HepG2 (cell line): ENCODE measurements around the gene SLC6A7.

ENCODE experiments used
- BRD4 ChIP-seq: sonication (generic); formaldehyde crosslinking; IDR thresholded peaks from 2 replicates; pipeline ENCODE4 v1.4.0; 2020; ENCODE audit warnings: missing genetic modification reagents
- FOXC1 ChIP-seq: sonication (generic); formaldehyde crosslinking; IDR thresholded peaks from 2 replicates; pipeline ENCODE4 v1.8.0; 2022; ENCODE audit warnings: mild to moderate bottlenecking, missing genetic modification reagents, borderline replicate concordance
- HDAC2 ChIP-seq: sonication (generic); formaldehyde crosslinking; IDR thresholded peaks from 2 replicates; pipeline ENCODE4 v1.4.0; 2020; ENCODE audit warnings: missing genetic modification reagents
- HOXA7 ChIP-seq: sonication (generic); formaldehyde crosslinking; IDR thresholded peaks from 2 replicates; pipeline ENCODE4 v1.8.1; 2022; ENCODE audit warnings: mild to moderate bottlenecking, missing genetic modification reagents, moderate library complexity
- POLR2AphosphoS2 ChIP-seq: IDR thresholded peaks from 2 replicates; pipeline ENCODE4 v1.6.1; 2011; ENCODE audit warnings: low read depth, low read length, improper control_type of control experiment
- U2AF2 ChIP-seq: fragments of 200-400 bp; formaldehyde crosslinking; IDR thresholded peaks from 2 replicates; pipeline ENCODE4 v1.6.1; 2017; ENCODE audit warnings: low read depth, mild to moderate bottlenecking, low read length
- ZNF7 ChIP-seq: IDR thresholded peaks from 2 replicates; pipeline ENCODE4 v1.6.1; 2016; ENCODE audit warnings: missing biosample characterization, missing genetic modification reagents
- TF ChIP-seq, protein P1 (sequence below): sonication (generic); formaldehyde crosslinking; IDR thresholded peaks from 2 replicates; pipeline ENCODE4 v1.5.1; 2020; ENCODE audit warnings: missing genetic modification reagents, mild to moderate bottlenecking, borderline replicate concordance
- TF ChIP-seq, protein P2 (sequence below): sonication (generic); formaldehyde crosslinking; IDR thresholded peaks from 2 replicates; pipeline ENCODE4 v1.5.0; 2020; ENCODE audit warnings: mild to moderate bottlenecking, missing genetic modification reagents, moderate library complexity
- TF ChIP-seq, protein P3 (sequence below), 2 experiments: fragments of 450-650 bp in 1 of 2; sonication (generic) in 1 of 2; formaldehyde crosslinking in 1 of 2; IDR thresholded peaks; 2 replicates each; pipeline versions ENCODE4 v1.6.1 to v1.8.0; 2016 to 2022; ENCODE audit warnings: antibody characterized with exemption in 1 of 2, mild to moderate bottlenecking in 1 of 2, missing genetic modification reagents in 1 of 2

DNA sequence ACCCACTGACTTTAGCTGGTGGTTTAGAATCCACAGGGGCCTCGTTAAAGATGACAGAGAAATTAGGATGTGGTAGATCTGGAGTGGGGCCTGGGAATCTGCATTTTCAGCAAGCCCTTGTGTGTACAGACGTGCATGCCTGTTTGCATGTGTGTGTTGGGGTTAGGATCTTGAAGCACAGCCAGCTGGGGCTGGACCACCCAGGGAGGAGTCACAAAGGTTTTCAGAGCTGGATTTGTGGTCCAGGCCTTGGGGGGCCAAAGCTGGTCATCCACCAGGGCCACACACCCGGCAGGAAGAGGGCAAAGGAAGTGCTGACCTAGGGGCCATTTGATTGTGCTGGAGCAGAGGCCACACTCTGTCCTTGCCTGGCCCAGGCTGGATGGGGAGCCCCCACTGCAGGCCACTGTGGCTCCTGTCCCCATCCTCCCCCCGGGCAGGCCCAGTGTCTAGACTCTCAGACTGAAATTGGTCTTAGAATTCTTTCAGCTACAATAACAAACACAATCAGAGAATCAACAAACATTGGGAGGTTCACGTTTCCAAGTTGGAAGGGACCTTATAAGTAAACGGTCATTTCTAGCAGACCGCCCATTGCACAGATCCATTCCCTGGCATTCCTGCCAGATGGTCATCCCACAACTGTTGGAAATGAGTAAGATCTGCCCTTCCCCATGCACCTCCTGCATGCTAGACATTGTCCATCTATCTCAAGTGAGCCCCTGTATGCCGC lies 13.0 kb upstream of the SLC6A7 start:
- TF ChIP-seq HOXA7 (CRISPR knock-in tag) (no peak), BRD4 (CRISPR knock-in tag) (no peak), HDAC2 (CRISPR knock-in tag) (no peak), ZNF7 (no peak), U2AF2 (no peak), FOXC1 (CRISPR knock-in tag) (no peak), POLR2AphosphoS2 (no peak)
- TF ChIP-seq, protein P1, sequence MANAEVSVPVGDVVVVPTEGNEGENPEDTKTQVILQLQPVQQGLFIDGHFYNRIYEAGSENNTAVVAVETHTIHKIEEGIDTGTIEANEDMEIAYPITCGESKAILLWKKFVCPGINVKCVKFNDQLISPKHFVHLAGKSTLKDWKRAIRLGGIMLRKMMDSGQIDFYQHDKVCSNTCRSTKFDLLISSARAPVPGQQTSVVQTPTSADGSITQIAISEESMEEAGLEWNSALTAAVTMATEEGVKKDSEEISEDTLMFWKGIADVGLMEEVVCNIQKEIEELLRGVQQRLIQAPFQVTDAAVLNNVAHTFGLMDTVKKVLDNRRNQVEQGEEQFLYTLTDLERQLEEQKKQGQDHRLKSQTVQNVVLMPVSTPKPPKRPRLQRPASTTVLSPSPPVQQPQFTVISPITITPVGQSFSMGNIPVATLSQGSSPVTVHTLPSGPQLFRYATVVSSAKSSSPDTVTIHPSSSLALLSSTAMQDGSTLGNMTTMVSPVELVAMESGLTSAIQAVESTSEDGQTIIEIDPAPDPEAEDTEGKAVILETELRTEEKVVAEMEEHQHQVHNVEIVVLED (CRISPR knock-in tag): no peak
- TF ChIP-seq, protein P2, sequence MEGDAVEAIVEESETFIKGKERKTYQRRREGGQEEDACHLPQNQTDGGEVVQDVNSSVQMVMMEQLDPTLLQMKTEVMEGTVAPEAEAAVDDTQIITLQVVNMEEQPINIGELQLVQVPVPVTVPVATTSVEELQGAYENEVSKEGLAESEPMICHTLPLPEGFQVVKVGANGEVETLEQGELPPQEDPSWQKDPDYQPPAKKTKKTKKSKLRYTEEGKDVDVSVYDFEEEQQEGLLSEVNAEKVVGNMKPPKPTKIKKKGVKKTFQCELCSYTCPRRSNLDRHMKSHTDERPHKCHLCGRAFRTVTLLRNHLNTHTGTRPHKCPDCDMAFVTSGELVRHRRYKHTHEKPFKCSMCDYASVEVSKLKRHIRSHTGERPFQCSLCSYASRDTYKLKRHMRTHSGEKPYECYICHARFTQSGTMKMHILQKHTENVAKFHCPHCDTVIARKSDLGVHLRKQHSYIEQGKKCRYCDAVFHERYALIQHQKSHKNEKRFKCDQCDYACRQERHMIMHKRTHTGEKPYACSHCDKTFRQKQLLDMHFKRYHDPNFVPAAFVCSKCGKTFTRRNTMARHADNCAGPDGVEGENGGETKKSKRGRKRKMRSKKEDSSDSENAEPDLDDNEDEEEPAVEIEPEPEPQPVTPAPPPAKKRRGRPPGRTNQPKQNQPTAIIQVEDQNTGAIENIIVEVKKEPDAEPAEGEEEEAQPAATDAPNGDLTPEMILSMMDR (CRISPR knock-in tag): no peak
- TF ChIP-seq, protein P3, sequence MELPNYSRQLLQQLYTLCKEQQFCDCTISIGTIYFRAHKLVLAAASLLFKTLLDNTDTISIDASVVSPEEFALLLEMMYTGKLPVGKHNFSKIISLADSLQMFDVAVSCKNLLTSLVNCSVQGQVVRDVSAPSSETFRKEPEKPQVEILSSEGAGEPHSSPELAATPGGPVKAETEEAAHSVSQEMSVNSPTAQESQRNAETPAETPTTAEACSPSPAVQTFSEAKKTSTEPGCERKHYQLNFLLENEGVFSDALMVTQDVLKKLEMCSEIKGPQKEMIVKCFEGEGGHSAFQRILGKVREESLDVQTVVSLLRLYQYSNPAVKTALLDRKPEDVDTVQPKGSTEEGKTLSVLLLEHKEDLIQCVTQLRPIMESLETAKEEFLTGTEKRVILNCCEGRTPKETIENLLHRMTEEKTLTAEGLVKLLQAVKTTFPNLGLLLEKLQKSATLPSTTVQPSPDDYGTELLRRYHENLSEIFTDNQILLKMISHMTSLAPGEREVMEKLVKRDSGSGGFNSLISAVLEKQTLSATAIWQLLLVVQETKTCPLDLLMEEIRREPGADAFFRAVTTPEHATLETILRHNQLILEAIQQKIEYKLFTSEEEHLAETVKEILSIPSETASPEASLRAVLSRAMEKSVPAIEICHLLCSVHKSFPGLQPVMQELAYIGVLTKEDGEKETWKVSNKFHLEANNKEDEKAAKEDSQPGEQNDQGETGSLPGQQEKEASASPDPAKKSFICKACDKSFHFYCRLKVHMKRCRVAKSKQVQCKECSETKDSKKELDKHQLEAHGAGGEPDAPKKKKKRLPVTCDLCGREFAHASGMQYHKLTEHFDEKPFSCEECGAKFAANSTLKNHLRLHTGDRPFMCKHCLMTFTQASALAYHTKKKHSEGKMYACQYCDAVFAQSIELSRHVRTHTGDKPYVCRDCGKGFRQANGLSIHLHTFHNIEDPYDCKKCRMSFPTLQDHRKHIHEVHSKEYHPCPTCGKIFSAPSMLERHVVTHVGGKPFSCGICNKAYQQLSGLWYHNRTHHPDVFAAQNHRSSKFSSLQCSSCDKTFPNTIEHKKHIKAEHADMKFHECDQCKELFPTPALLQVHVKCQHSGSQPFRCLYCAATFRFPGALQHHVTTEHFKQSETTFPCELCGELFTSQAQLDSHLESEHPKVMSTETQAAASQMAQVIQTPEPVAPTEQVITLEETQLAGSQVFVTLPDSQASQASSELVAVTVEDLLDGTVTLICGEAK (IDR thresholded peaks at IDR 0.05): no peak
- TF ChIP-seq, protein P3 (CRISPR knock-in tag; IDR thresholded peaks at IDR 0.05): no peak
